ENCODE results near the gene KRT40. TPM values are rescaled to one million over a fixed set of nuclear protein-coding genes. Genes with fewer than 3 reads are reported as not detected.

Gene KRT40
- total and polyA plus RNA-seq, 2 of the 8 experiments (the other 6 are each of a cell fraction or from before 2014, with no cell fraction given) = not detected

DNA sequence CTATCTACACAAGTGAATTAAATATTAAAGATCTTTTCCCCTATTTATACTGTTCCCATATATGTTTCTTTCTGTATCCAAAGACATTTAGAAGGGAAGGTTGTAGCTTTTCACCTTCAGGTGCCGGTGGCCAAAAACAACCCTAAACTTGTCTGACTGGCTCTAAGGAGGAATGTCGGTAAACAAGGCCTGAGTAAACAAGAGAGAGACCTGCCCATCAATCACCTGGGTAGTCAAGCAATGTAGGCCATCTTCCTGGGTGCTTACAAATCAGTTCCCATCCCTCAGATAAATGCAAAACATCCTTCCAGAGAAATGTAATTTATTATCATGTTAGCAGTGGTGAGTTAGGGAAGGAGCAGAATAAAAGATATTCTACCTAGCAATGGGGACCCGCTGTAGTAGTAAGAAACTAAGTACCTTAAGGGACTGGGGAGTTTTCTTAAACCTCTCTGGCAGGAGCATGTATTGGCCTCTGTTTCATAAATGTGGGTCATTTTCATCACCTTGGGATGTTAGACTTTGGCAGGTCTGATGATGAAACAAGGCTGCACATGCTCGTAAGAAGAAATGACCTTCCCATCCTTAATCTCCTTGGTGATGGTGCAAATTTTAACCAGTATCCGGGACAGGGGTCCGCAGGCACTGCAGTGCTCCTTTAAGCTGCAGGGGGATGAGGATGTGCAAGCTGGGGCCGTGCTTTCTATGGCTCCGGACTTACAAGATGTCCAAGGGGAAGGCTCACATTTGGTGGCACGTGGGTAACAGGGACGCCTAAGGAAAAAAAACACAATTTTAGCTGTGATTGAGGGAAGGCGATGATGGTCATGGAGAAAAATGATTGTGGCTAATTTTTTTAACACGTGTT is 25.8 kb downstream of the KRT40 start:
- TF ChIP-seq TCF12 (IDR thresholded peaks at IDR 0.05; ENCODE audit: low read depth, low read length) (peak; percentile 56; the same call in 1 of the 2 replicates), TEAD4 (IDR thresholded peaks at IDR 0.05; ENCODE audit: low read depth, low read length) (peak; percentile 80; the same call in 1 of the 2 replicates), ASH2L (IDR thresholded peaks at IDR 0.05; ENCODE audit: low read length) (peak; percentile 23), SAP30 (IDR thresholded peaks at IDR 0.05; ENCODE audit: insufficient read depth, insufficient replicate concordance, low read length) (no peak), EP300 (IDR thresholded peaks at IDR 0.05; ENCODE audit: borderline replicate concordance in 1 of 2, low read depth in 2 of 2, low read length in 2 of 2) (peak in 1 of 2 experiments; percentile 51; a peak in 1 of 3 replicates), SP1 (IDR thresholded peaks at IDR 0.05; ENCODE audit: low read depth, low read length) (peak; percentile 84), POLR2AphosphoS5 (IDR thresholded peaks at IDR 0.05; ENCODE audit: low read depth, low read length) (no peak)
- TF ChIP-seq, protein P1, sequence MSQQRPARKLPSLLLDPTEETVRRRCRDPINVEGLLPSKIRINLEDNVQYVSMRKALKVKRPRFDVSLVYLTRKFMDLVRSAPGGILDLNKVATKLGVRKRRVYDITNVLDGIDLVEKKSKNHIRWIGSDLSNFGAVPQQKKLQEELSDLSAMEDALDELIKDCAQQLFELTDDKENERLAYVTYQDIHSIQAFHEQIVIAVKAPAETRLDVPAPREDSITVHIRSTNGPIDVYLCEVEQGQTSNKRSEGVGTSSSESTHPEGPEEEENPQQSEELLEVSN (IDR thresholded peaks at IDR 0.05) = no peak
- Histone ChIP-seq H3K9ac (replicated peaks in 1 of 4; ENCODE audit: extremely low read depth in 1 of 4, low read depth in 3 of 4, low read length in 3 of 4) (no peak overlapping the region), H3K23ac (ENCODE audit: insufficient read length) (no peak overlapping the region), H3K4me1 (replicated peaks in 1 of 4; ENCODE audit: control insufficient read depth in 3 of 4, insufficient read depth in 4 of 4, low read length in 3 of 4) (peaks cover 0 to 7% (median 0%) of the 10 kb centered on the region in 4 experiments; a peak in 2 of 7 replicates), H3K36me3 (ENCODE audit: control insufficient read depth in 2 of 4, insufficient read depth in 4 of 4, low read length in 3 of 4) (no peaks in the 10 kb centered on the region), H4K91ac (replicated peaks; ENCODE audit: insufficient read length, low read length) (no peak overlapping the region), H4K8ac (ENCODE audit: extremely low read depth, insufficient read depth, low read length) (no peak overlapping the region), H3K27ac (ENCODE audit: low read depth, low read length) (no peak overlapping the region), H3K79me2 (ENCODE audit: control insufficient read depth in 1 of 2, insufficient read depth in 2 of 2, low read length in 2 of 2) (no peaks in the 10 kb centered on the region), H3K56ac (replicated peaks; ENCODE audit: insufficient read length, low read depth, low read length) (no peak overlapping the region), H2BK120ac (replicated peaks; ENCODE audit: low read depth, low read length) (no peak overlapping the region), H4K5ac (ENCODE audit: insufficient read length, low read depth, low read length) (no peak overlapping the region), H3K4ac (replicated peaks; ENCODE audit: insufficient read length, low read depth, low read length) (no peak overlapping the region), H2BK12ac (ENCODE audit: low read depth, low read length) (peak overlapping the region; percentile 0; the same call in 1 of the 2 replicates), H3K9me3 (ENCODE audit: insufficient read depth in 2 of 2, low read depth in 1 of 2, low read length in 1 of 2) (no peaks in the 10 kb centered on the region), H4K20me1 (replicated peaks in 1 of 2; ENCODE audit: control insufficient read depth in 1 of 2, insufficient read depth in 2 of 2, low read length in 2 of 2) (no peaks in the 10 kb centered on the region), H2BK15ac (ENCODE audit: low read length) (no peak overlapping the region), H3K27me3 (replicated peaks in 1 of 4; ENCODE audit: control insufficient read depth in 3 of 4, extremely low read depth in 1 of 4, insufficient read depth in 3 of 4, low read length in 3 of 4) (no peaks in the 10 kb centered on the region), H3K18ac (ENCODE audit: extremely low read depth, low read length) (no peak overlapping the region), H3K79me1 (ENCODE audit: low read depth, low read length) (no peaks in the 10 kb centered on the region), H2AFZ (ENCODE audit: low read length) (peak overlapping the region; percentile 81; the same call in 1 of the 2 replicates), H3K23me2 (ENCODE audit: low read depth, low read length) (no peaks in the 10 kb centered on the region), H2AK5ac (ENCODE audit: low read depth, low read length) (no peak overlapping the region), H3K14ac (ENCODE audit: insufficient read length) (no peak overlapping the region), H3K4me3 (ENCODE audit: extremely low read depth in 1 of 4, insufficient read depth in 2 of 4, low read depth in 3 of 4, low read length in 4 of 4) (no peak overlapping the region), H3K4me2 (ENCODE audit: insufficient read depth in 1 of 2, low read depth in 2 of 2, low read length in 2 of 2) (no peak overlapping the region), H2BK5ac (ENCODE audit: low read depth, low read length) (no peak overlapping the region), H2BK20ac (ENCODE audit: low read length) (no peak overlapping the region)
- ChIA-PET POLR2A (ENCODE audit: partially characterized antibody) (interaction anchor here (1.1 kb wide), 1 partner anchor 22 kb away, joined by 4 read pairs; no protein-coding TSS in a partner anchor), CTCF (ENCODE audit: partially characterized antibody) (interaction anchor here (1.3 kb wide), 1 partner anchor 9 kb away, joined by 4 read pairs; no protein-coding TSS in a partner anchor)
- FAIRE-seq (peak; percentile 13), DNase-seq (ENCODE audit: low read depth in 1 of 2, low spot score in 2 of 2) (no peak)
- 87% methylated on average over 12 of the region's 12 CpGs; no CpG with 5 or more reads in 1 of the 2 experiments for WGBS, 2 experiments (ENCODE audit: extremely low coverage in 1 of 2, insufficient coverage in 1 of 2, insufficient read length in 1 of 2, insufficient replicate concordance in 2 of 2, low coverage in 1 of 2, low lambda C conversion rate in 2 of 2, missing lambda C conversion rate in 1 of 2)

Measured in H1 (cell line).